ENCODE data around the gene ATCAY.
"Not testable (repeated sequence)": the region's sequence is repeated elsewhere in the genome, so short reads cannot be mapped to it uniquely, and the experiment has no call there.

ATCAY gene

DNA sequence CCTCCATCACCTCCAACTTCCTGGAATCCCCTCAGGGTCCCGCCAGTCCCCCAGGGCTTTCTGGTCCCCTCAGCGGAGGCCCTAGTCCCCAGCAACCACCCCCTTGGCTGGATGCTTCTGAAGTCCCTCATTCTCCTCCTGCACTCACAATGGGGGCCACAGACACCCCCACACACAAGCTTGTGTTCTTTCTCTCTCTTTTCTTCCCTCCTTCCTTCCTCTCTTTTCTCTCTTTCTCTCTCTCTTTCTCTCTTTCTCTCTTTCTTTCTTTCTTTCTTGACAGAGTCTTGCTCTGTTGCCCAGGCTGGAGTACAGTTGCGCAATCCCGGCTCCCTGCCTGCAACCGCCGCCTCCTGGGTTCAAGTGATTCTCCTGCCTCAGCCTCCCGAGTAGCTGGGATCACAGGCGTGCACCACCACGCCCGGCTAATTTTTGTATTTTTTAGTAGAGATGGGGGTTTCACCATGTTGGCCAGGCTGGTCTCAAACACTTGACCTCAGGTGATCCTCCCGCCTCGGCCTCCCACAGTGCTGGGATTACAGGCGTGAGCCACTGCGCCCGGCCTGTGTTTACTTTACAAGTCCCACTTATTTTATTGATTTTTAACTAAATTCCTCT, 66.9 kb downstream of the ATCAY start:
- H3K27me3 ChIP-seq (ENCODE audit: control insufficient read depth in 2 of 2, insufficient read depth in 2 of 2, low read length in 2 of 2): not testable (repeated sequence)

GRCh38 chr19:3949294-3949693, 68.8 kb downstream of the ATCAY start:
- H3K9ac ChIP-seq (ENCODE audit: low read depth in 1 of 2, low read length in 2 of 2): no peak overlapping the region
- no peak overlapping the region for H3K27ac ChIP-seq (ENCODE audit: low read depth in 2 of 2, low read length in 2 of 2)
- no peak overlapping the region for H3K4me3 ChIP-seq (ENCODE audit: low read length in 2 of 2)
- H3K27me3 ChIP-seq (ENCODE audit: control insufficient read depth in 2 of 2, insufficient read depth in 2 of 2, low read length in 2 of 2): no peaks in the 10 kb centered on the region
- H3K36me3 ChIP-seq (ENCODE audit: control insufficient read depth in 2 of 2, insufficient read depth in 2 of 2, low read length in 2 of 2): no peaks in the 10 kb centered on the region
- H3K4me1 ChIP-seq (ENCODE audit: control insufficient read depth in 2 of 2, insufficient read depth in 2 of 2, low read length in 2 of 2): peaks cover 0 to 4% of the 10 kb centered on the region in 2 donors
- no peaks in the 10 kb centered on the region for H3K9me3 ChIP-seq (ENCODE audit: control insufficient read depth in 2 of 2, low read length in 2 of 2)

More for the DNA sequence above, 66.9 kb downstream of the ATCAY start:
- H3K4me3 ChIP-seq (ENCODE audit: low read length in 2 of 2); H3K9ac ChIP-seq (ENCODE audit: low read depth in 1 of 2, low read length in 2 of 2); H3K4me1 ChIP-seq (ENCODE audit: control insufficient read depth in 2 of 2, insufficient read depth in 2 of 2, low read length in 2 of 2); H3K9me3 ChIP-seq (ENCODE audit: control insufficient read depth in 2 of 2, low read length in 2 of 2); H3K36me3 ChIP-seq (ENCODE audit: control insufficient read depth in 2 of 2, insufficient read depth in 2 of 2, low read length in 2 of 2); H3K27ac ChIP-seq (ENCODE audit: low read depth in 2 of 2, low read length in 2 of 2): not testable (repeated sequence)

DNA sequence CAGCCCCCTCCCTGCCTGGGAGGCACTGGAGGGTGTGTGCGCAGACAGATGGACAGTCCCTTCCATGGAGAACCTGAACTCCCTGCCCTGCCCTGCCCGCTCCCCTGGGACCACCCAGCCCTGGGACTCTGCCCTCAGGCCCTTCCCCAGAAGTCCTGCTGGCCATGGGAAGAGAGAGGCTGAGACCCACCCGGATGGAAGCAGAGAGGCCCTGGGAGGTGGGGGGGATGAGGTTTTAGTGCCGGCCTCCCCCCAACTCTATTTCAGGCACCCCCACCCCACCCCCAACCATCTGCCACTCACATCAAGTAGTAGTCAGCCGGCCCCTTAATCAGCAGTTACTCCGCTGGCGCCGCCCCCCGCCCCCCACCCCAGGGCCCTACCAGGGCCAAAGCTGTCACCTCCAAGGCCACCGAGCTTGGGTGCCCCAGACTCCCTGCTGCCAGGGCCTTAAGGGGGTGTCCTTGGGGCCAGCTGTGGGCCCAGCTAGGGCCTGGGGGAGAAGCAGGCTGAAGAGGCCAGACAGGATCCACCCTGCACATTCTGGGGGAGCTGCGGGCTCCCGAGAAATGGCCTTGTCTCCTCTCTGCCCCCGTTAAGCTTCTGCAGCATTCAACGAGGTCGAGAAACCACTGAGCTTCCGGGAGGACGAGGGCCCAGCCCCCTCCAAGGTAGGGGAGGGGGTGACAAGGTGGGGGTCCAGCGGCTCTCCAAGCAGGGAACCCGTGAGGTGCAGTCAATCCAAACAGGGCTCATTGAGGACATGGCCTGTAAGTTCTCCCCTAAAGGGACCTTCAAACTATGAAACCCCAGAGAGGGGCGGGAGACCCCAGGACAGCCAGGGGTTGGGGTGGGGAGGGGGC, 69.7 kb downstream of the ATCAY start:
- H3K4me1 ChIP-seq (ENCODE audit: control insufficient read depth in 2 of 2, insufficient read depth in 2 of 2, low read length in 2 of 2): peaks cover 0 to 4% of the 10 kb centered on the region in 2 donors
- no peaks in the 10 kb centered on the region for H3K27me3 ChIP-seq (ENCODE audit: control insufficient read depth in 2 of 2, insufficient read depth in 2 of 2, low read length in 2 of 2)
- peak overlapping the region in 1 of 2 donors; percentile 6 for H3K9ac ChIP-seq (ENCODE audit: low read depth in 1 of 2, low read length in 2 of 2)
- H3K36me3 ChIP-seq (ENCODE audit: control insufficient read depth in 2 of 2, insufficient read depth in 2 of 2, low read length in 2 of 2): no peaks in the 10 kb centered on the region
- no peaks in the 10 kb centered on the region for H3K9me3 ChIP-seq (ENCODE audit: control insufficient read depth in 2 of 2, low read length in 2 of 2)
- no peak overlapping the region for H3K4me3 ChIP-seq (ENCODE audit: low read length in 2 of 2)
- H3K27ac ChIP-seq (ENCODE audit: low read depth in 2 of 2, low read length in 2 of 2): peak overlapping the region in 1 of 2 donors; percentile 16

DNA sequence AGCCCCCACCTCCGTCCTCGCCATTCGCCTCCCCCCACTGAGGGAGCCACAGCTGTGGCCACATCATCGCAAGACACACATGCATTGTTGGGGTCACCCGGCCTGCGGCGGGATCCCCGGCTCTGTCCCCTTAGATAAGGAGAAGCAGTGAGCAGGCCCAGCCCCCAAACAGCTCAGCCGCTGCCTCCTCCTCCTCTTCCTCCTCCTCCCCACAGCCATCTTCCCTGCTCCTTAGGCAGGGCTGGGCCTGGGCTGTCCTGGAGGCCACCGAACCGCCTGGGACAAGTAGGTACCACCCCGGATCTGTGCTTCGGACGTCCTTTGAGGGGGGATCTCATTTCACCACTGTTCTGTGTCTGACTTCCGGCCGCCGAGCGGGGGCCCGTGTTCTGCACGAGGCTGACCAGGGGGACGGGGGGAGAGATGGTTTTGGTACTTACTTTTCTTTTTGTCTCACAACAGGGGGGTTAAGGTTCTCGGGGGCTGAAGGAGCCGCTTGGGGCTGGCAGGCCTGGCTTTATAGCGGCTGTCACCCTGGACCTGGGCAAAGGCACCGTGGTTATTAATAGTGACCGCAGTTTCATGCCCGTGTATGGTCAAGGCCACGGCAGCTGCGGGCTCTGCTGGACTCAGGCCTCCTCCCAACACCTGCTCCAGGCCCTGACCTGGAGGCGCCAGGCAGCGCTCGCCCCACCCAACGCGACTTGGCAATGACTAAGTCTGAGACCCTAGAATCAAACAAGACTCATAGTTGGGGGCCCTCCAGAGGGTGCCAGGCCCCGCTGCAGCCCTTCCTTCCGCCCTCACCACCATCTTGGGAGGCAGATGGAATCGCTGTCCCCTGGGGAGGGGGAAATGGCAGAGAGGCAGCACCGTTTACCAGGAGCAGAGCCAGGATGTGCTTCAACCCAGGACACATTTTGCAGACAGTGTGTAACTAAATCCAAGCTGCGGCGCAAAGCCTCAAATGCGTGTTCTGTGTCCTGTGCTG, 70.7 kb downstream of the ATCAY start:
- H3K36me3 ChIP-seq (ENCODE audit: control insufficient read depth in 2 of 2, insufficient read depth in 2 of 2, low read length in 2 of 2): no peaks in the 10 kb centered on the region
- H3K4me3 ChIP-seq (ENCODE audit: low read length in 2 of 2): peak overlapping the region; percentile 17 to 37
- H3K27ac ChIP-seq (ENCODE audit: low read depth in 2 of 2, low read length in 2 of 2): no peak overlapping the region
- H3K4me1 ChIP-seq (ENCODE audit: control insufficient read depth in 2 of 2, insufficient read depth in 2 of 2, low read length in 2 of 2): peaks cover 0 to 4% of the 10 kb centered on the region in 2 donors
- no peak overlapping the region for H3K9ac ChIP-seq (ENCODE audit: low read depth in 1 of 2, low read length in 2 of 2)
- H3K9me3 ChIP-seq (ENCODE audit: control insufficient read depth in 2 of 2, low read length in 2 of 2): no peaks in the 10 kb centered on the region
- no peaks in the 10 kb centered on the region for H3K27me3 ChIP-seq (ENCODE audit: control insufficient read depth in 2 of 2, insufficient read depth in 2 of 2, low read length in 2 of 2)

GRCh38 chr19:3952755-3953276, 72.3 kb downstream of the ATCAY start:
- not testable (repeated sequence) for H3K9me3 ChIP-seq (ENCODE audit: control insufficient read depth in 2 of 2, low read length in 2 of 2); H3K4me3 ChIP-seq (ENCODE audit: low read length in 2 of 2); H3K9ac ChIP-seq (ENCODE audit: low read depth in 1 of 2, low read length in 2 of 2); H3K27ac ChIP-seq (ENCODE audit: low read depth in 2 of 2, low read length in 2 of 2); H3K27me3 ChIP-seq (ENCODE audit: control insufficient read depth in 2 of 2, insufficient read depth in 2 of 2, low read length in 2 of 2); H3K4me1 ChIP-seq (ENCODE audit: control insufficient read depth in 2 of 2, insufficient read depth in 2 of 2, low read length in 2 of 2); H3K36me3 ChIP-seq (ENCODE audit: control insufficient read depth in 2 of 2, insufficient read depth in 2 of 2, low read length in 2 of 2)

GRCh38 chr19:3954107-3954506, 73.6 kb downstream of the ATCAY start:
- H3K4me1 ChIP-seq (ENCODE audit: control insufficient read depth in 2 of 2, insufficient read depth in 2 of 2, low read length in 2 of 2): peaks cover 0 to 4% of the 10 kb centered on the region in 2 donors
- H3K4me3 ChIP-seq (ENCODE audit: low read length in 2 of 2): no peak overlapping the region
- H3K9me3 ChIP-seq (ENCODE audit: control insufficient read depth in 2 of 2, low read length in 2 of 2): no peaks in the 10 kb centered on the region
- no peak overlapping the region for H3K27ac ChIP-seq (ENCODE audit: low read depth in 2 of 2, low read length in 2 of 2)
- H3K27me3 ChIP-seq (ENCODE audit: control insufficient read depth in 2 of 2, insufficient read depth in 2 of 2, low read length in 2 of 2): no peaks in the 10 kb centered on the region
- no peak overlapping the region for H3K9ac ChIP-seq (ENCODE audit: low read depth in 1 of 2, low read length in 2 of 2)
- peaks cover 11 to 12% of the 10 kb centered on the region in 2 donors for H3K36me3 ChIP-seq (ENCODE audit: control insufficient read depth in 2 of 2, insufficient read depth in 2 of 2, low read length in 2 of 2)

- not testable (repeated sequence) for H3K4me1 ChIP-seq (ENCODE audit: control insufficient read depth in 2 of 2, insufficient read depth in 2 of 2, low read length in 2 of 2); H3K9me3 ChIP-seq (ENCODE audit: control insufficient read depth in 2 of 2, low read length in 2 of 2); H3K4me3 ChIP-seq (ENCODE audit: low read length in 2 of 2); H3K9ac ChIP-seq (ENCODE audit: low read depth in 1 of 2, low read length in 2 of 2); H3K27ac ChIP-seq (ENCODE audit: low read depth in 2 of 2, low read length in 2 of 2); H3K27me3 ChIP-seq (ENCODE audit: control insufficient read depth in 2 of 2, insufficient read depth in 2 of 2, low read length in 2 of 2)
- peaks cover 18 to 23% of the 10 kb centered on the region in 2 donors for H3K36me3 ChIP-seq (ENCODE audit: control insufficient read depth in 2 of 2, insufficient read depth in 2 of 2, low read length in 2 of 2)
These were observed 74.8 kb downstream of the ATCAY start for GRCh38 chr19:3955276-3955675.

DNA sequence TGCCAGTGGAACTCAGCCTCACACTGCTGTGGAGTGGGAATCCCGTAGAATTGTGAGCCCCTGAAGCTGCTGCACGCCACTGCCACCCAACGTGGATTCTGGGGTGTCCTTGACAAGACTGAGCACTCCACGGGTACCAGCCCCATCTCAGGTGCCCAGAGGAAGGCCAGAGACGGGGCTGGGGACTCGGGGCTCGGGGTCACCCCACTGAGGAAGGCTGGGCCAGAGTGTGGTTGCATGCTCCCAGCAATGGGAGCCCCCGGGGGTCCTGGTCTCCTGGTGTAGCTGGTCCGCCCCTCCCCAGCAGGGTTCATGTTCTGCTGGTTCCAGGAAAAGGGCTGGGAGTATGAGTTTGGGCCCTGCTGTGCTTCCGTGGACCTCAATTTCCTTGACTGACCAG, 75.2 kb downstream of the ATCAY start:
- Histone ChIP-seq H3K36me3 (ENCODE audit: control insufficient read depth in 2 of 2, insufficient read depth in 2 of 2, low read length in 2 of 2) (peaks cover 21 to 26% of the 10 kb centered on the region in 2 donors), H3K9me3 (ENCODE audit: control insufficient read depth in 2 of 2, low read length in 2 of 2) (no peaks in the 10 kb centered on the region), H3K27me3 (ENCODE audit: control insufficient read depth in 2 of 2, insufficient read depth in 2 of 2, low read length in 2 of 2) (no peaks in the 10 kb centered on the region), H3K4me1 (ENCODE audit: control insufficient read depth in 2 of 2, insufficient read depth in 2 of 2, low read length in 2 of 2) (peaks cover 0 to 4% of the 10 kb centered on the region in 2 donors), H3K27ac (ENCODE audit: low read depth in 2 of 2, low read length in 2 of 2) (no peak overlapping the region), H3K4me3 (ENCODE audit: low read length in 2 of 2) (no peak overlapping the region), H3K9ac (ENCODE audit: low read depth in 1 of 2, low read length in 2 of 2) (no peak overlapping the region)

DNA sequence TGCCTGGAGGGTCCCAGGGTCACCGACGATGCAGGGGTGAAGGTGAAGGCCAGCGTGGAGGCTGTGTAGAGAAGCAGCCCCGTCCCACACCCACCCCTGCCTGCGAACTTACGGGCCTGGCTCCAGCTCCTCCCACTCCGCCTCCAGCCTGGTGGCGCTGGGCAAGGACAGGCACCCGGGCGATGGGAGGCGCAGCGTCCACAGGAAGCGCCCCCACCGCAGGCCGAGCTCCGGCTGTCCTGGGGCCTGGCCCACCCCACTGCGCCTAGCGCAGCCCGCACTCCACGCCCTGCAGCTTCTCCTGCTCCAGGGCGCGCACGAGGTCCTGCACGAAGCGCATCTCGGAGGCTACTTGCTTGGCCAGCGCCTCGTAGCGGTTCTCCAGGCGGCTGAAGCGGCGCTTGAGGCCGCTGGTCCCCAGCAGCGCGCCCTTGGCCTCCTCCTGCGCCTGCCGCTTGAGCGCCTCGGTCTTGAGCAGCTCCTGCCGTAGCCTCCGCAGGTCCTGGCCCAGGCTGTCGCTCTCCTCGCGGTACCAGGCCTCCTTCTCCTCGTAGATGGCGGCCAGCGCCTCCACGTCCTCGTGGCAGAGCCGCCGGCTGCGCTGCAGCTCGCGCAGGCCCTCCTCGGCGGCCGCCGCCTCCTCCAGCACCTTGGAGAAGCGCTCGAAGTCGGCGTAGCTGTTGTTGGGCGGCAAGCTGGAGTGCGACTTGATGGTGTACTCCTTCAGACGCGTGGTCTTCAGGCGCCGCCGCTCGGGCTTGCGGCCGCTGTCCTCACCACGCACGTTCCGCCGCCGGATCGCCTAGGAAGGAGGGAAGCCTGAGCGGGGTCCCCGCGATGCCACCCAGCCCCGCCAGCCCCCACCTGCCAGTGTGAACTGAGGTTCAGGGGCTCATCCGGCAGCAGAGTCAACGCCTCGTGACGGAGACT, 78.6 kb downstream of the ATCAY start:
- no peaks in the 10 kb centered on the region for H3K27me3 ChIP-seq (ENCODE audit: control insufficient read depth in 2 of 2, insufficient read depth in 2 of 2, low read length in 2 of 2)
- no peaks in the 10 kb centered on the region for H3K4me1 ChIP-seq (ENCODE audit: control insufficient read depth in 2 of 2, insufficient read depth in 2 of 2, low read length in 2 of 2)
- H3K9me3 ChIP-seq (ENCODE audit: control insufficient read depth in 2 of 2, low read length in 2 of 2): no peaks in the 10 kb centered on the region
- no peak overlapping the region for H3K4me3 ChIP-seq (ENCODE audit: low read length in 2 of 2)
- H3K36me3 ChIP-seq (ENCODE audit: control insufficient read depth in 2 of 2, insufficient read depth in 2 of 2, low read length in 2 of 2): peaks cover 47 to 55% of the 10 kb centered on the region in 2 donors
- no peak overlapping the region for H3K27ac ChIP-seq (ENCODE audit: low read depth in 2 of 2, low read length in 2 of 2)
- H3K9ac ChIP-seq (ENCODE audit: low read depth in 1 of 2, low read length in 2 of 2): no peak overlapping the region
